GM21717 (cell line): ENCODE measurements around the gene KNL1.
"Not testable (repeated sequence)": the region's sequence is repeated elsewhere in the genome, so short reads cannot be mapped to it uniquely, and the experiment has no call there.

ENCODE experiments used
- ATAC-seq: cut with Tn5 transposase; IDR thresholded peaks from one replicate; pipeline ENCODE4 v1.9.1; 2021; ENCODE audit warnings: mild to moderate bottlenecking, moderate library complexity; ENCODE audit not compliant: unreplicated experiment

Gene KNL1

DNA sequence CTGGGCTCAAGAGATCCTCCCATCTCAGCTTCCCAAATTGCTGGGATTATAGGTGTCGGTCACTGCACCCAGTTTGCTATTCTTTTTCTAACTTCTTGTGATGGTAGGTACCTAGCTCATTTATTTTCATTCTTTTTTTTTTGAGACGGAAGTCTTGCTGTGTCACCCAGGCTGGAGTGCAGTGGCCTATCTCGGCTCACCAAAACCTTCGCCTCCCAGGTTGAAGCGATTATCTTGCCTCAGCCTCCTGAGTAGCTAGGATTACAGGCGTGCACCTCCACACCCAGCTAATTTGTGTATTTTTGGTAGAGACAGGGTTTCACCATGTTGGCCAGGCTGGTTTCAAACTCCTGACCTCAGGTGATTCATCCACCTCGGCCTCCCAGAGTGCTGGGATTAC is 70.9 kb downstream of the KNL1 start:
- ATAC-seq: no peak

DNA sequence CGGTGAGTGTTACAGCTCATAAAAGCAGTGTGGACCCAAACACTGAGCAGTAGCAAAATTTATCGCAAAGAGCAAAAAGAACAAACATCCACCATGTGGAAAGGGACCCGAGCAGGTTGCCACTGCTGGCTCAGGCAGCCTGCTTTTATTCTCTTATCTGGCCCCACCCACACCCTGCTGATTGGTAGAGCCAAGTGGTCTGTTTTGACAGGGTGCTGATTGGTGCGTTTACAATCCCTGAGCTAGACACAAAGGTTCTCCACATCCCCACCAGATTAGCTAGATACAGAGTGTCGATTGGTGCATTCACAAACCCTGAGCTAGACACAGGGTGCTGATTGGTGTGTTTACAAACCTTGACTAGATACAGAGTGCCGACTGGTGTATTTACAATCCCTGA is 82.2 kb downstream of the KNL1 start:
- ATAC-seq: not testable (repeated sequence)

DNA sequence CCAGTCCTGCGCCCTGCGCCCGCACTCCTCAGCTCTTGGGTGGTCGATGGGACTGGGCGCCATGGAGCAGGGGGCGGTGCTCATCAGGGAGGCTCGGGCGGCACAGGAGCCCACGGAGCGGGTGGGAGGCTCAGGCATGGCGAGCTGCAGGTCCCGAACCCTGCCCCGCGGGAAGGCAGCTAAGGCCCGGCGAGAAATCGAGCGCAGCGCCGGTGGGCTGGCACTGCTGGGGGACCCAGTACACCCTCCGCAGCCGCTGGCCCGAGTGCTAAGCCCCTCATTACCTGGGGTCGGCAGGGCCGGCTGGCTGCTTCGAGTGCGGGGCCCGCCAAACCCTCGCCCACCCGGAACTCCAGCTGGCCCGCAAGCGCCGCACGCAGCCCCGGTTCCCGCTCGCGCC is 82.9 kb downstream of the KNL1 start:
- ATAC-seq: not testable (repeated sequence)

DNA sequence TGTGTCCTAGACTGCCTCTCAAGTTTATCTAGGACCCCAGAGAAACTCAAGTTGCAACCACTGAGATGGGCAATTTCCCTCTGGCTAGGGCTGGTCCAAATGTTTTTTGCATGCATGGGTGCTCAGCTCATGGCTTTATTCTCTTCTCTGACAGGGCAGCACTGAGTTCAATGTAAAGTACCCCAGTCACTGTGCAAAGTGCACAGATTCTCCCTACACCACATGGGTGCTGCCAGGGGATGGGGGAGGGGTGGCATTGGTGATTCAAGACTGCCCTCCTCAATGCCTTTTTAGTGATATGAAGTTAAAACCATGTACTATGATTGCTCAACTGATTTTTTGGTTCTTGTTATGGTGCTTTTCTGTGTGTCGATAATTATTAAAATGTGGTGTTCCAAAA is 86.1 kb downstream of the KNL1 start:
- no peak for ATAC-seq

DNA sequence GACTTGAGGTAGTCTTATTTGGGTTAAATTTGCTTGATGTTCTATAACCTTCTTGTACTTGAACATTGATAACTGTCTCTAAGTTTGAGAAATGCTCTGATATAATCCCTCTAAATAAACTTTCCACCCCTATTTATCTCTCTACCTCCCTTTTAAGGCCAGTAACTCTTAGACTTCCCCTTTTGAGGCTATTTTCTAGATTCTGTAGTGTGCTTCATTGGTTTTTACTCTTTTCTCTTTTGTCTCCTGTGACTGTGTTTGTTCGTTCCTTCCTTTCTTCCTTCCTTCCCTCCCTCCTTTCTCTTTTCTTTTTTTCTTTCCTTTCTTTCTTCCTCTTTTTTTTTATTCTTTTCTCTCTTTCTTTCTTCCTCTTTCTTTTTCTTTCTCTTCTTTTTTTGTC is 86.9 kb downstream of the KNL1 start:
- ATAC-seq: not testable (repeated sequence)

DNA sequence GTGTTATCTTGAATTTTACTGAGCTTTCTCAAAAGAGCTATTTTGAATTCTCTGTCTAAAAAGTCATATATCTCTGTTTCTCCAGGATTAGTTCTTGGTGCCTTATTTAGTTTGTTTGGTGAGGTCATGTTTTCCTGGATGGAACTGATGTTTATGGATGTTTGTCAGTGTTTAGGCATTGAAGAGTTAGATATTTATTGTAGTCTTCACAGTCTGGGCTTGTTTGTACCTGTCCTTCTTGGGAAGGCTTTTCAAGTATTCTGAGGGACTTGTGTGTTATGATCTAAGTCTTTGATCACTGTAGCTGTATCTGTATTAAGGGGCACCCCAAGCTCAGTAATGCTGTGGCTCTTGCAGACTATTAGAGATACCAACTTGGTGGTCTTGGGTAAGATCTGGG is 90.3 kb downstream of the KNL1 start:
- no peak for ATAC-seq

DNA sequence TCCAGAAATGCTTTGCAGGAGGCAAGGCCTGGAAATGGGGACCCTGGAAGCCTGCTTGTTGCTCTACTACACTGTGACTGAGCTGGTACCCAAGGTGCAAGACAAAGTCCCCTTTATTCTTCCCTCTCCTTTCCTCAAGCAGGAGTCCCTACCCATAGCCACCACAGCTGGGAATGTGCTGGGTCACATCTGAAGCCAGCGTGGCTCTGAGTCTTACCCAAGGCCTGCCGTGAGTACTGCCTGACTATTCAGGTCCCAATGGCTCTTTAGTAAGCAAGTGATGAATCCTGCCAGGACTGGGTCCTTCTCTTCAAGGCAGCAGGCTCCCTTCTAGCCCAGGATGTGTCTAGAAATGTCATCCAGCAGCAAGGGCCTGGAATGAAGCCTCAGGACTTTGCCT is 91.3 kb downstream of the KNL1 start:
- no peak for ATAC-seq

DNA sequence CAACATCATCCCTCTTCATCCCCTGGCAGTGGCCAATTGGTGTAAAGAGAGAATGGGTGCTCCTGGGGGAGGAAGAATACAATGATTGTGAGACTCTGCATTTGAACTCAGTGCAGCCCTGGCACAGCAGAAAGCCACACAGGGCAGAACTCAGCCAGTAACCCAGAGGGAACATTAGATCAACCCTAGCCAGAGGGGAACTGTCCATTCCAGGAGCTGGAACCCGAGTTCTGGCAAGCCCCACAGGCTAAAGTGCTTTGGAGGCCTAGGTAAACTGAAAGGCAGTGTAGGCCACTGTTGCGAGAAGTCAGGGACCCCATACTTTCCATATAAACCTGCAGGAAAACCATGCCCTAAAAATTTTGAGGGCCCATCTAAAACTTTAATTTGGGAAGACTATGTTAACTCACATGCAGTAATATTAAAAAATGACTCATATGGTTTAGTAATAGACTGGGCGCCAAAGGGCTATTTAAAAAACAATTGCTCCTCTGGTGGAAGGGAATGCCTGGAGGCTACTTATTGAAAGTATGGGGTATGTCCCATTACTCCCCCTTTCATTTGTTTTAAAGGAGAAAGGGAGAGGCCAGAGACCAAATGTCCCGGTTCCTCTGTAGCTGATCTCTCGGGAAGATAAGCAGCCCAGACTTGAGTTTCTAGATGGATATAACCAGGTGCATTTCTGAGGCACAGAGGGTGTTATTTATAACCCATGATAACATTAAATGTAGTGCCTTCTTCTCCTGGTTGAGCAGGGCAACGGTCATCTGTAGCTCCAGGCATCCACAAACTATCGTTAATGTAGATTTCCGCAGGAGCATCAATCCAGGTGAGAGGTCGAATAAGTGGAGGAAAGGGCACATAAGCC is 95.1 kb downstream of the KNL1 start:
- no peak for ATAC-seq

DNA sequence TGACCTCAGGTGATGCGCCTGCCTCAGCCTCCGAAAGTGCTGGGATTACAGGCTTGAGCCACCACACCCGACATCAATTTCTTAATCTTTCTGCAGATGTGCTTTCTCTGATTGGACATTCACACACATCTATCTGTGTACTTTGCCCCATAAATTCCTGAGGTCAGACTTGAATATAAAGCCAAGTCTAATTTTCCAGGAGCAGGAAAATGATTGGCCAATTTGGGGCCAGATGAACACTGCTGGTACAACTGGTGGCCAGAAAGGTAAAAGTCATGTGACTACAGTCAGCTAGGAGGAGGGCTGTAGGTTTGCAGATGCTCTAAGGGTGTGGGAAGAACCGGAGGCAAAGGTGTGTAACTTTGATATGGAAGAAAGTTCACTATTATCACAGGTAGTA is 97.7 kb downstream of the KNL1 start:
- no peak for ATAC-seq

DNA sequence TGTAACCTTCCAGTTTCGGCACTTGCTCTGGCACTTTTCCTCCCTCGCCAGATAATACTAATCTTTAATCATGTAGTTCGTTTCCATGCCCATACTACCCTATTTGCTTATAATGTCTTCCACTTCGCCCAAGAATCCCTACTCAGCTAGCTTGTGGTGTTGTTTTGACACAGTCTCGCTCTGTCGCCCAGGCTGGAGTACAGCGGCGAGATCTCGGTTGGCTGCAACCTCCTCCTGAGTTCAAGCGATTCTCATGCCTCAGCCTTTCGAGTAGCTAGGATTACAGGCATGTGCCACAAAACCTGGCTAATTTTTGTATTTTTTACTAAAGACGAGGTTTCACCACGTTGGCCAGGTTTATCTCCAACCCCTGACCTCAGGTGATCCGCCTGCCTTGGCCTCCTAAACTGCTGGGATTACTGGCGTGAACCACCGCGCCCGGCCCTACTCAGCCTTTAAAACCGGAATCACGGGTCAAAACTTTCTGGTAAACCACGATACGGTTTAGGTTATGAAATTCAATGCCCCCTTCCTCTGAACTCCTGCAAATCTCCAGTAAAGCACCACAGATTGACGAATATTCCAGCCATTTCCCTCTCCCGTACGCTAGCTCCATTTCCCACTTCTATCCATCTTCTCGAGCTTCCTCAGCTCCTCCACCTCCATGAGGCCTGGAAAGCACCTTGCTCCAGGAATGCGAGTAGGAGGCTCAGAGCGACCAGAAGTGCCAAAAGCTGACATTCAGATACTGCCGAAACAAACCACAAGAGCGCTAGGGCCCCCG is 100.0 kb downstream of the KNL1 start:
- ATAC-seq: peak; percentile 26

DNA sequence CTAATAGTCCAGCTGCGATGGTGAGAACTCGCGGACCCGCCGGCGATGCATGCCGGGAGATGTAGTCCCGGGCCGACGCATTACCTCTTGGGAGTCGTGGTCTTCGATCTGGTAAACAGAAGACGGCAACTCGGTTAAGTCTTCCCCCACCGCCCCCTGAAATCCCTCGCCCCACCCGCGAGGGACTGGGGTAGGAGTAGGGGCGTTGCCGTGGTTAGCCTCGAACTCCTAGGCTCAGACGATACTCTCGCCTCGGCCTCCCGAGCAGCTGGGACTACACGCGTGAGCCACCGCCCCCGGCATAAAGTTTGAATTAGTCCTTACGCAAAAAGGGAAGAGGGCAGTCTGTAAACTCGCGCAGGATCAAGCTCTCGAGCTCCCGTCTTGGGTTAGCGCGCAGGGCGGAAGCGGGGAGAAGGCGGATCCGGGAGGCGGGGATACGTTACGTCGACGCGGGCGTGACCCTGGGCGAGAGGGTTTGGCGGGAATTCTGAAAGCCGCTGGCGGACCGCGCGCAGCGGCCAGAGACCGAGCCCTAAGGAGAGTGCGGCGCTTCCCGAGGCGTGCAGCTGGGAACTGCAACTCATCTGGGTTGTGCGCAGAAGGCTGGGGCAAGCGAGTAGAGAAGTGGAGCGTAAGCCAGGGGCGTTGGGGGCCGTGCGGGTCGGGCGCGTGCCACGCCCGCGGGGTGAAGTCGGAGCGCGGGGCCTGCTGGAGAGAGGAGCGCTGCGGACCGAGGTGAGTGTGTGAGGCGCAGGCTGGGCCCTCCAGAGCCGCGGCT is 100.8 kb downstream of the KNL1 start, which contains the start of gene RAD51:
RAD51 (plus strand) TSS at position 487 of the 781 bp plus-strand sequence. CDS start 3,585 bp downstream, outside the sequence.
- peak; percentile 80 for ATAC-seq

DNA sequence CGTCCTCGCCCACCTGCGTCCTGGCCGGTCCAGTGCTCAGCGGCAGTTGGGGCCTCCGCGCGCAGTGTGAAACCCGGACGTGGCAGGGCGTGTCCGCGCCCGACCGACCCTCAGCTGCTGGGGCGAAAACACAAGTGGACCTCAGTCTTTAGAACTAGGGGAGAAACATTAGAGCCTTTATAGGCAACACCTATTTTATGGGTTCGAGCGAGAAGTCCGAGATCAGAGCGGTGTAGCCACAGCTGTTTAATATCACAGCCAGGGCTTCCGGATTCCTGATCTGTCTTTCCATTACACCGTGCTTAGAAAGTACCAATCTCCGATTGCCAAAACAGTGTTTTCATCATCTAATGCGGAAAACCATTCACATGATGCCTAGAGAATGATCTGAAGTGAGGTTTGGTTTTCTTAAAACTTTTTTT is 101.4 kb downstream of the KNL1 start:
- ATAC-seq: peak; percentile 32

DNA sequence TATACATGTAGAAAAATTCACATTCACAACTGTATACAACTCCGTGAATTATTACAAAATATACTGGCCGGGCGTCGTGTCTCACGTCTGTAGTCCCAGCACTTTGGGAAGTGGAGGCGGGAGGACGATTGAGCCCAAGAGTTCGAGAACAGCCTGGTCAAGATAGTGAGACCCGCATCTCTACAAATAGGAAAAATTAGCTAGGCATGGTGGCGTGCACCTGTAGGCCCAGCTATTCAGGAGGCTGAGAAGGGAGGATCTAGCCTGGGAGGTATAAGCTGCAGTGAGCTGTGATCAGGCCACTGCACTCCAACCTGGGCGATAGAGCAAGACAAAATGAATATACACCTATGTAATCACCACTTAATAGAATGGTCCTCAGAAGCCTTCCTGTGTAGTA is 102.2 kb downstream of the KNL1 start:
- no peak for ATAC-seq

DNA sequence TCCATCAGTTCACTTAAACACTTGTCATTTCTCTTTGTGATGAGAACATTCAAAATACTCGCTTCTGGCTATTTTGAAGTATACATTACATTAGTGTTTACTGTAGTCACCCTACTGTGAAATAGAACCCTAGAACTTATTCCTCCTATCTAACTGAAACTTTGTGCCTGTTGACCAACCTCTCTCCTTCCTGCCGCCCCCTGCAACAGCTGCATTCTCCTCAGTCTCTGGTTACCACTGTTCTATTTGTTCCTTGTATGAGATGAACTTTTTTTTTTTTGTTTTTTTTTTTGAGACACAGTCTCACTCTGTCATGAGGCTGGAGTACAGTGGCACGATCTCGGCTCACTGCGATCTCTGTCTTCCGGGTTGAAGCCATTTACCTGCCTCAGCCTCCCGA is 103.9 kb downstream of the KNL1 start:
- no peak for ATAC-seq

DNA sequence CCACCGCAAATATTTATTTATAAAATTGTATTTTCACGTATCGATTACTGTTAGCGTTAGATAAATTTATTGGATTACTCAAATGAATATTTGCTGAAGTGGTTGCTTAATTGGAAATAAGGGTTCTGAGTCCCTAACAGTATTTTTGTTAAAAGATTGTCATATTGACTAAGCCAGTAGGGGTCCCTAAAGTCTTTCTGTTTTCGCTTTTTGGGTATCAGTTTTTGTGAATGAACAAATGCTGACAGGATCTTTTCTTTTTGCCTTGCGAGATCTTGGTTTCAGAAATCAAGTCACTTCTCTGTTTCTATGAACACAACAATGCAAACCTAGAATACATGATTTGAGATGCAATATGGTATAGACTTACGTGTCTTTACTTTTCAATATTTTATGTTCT is 108.0 kb downstream of the KNL1 start:
- no peak for ATAC-seq

DNA sequence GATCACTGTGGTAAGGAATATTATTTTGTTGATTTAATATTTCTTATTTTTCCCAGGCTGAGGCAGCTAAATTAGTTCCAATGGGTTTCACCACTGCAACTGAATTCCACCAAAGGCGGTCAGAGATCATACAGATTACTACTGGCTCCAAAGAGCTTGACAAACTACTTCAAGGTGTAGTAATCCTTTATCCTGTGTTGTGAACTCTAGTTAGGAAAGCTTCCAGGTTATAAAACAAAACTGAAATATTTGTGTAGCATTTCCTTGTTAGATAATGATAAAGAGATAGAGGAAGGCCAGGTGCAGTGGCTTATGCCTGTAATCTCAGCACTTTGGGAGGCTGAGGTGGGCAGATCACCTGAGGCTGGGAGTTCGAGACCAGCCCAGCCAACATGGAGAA is 112.1 kb downstream of the KNL1 start:
- ATAC-seq: no peak
